IPS DF 6.9 (cell line): ENCODE measurements around the gene CPA3.

Experiments
- DNase-seq: peaks from one replicate; pipeline ENCODE4 v3.0.0-alpha.2; 2013; ENCODE audit warnings: low read depth, low spot score
- H3K27ac ChIP-seq: one replicate; pipeline ENCODE4 v1.5.1; 2013; ENCODE audit warnings: low read length, control low read depth
- H3K27me3 ChIP-seq: 2 replicates; pipeline ENCODE4 v1.6.1; 2013; ENCODE audit warnings: mild to moderate bottlenecking, low read length; ENCODE audit not compliant: control insufficient read depth, insufficient read depth
- H3K36me3 ChIP-seq: 2 replicates; pipeline ENCODE4 v1.6.1; 2013; ENCODE audit warnings: low read length; ENCODE audit not compliant: control insufficient read depth, insufficient read depth
- H3K4me1 ChIP-seq: 2 replicates; pipeline ENCODE4 v1.6.1; 2013; ENCODE audit warnings: low read length; ENCODE audit not compliant: control insufficient read depth, insufficient read depth
- H3K4me3 ChIP-seq: 2 replicates; pipeline ENCODE4 v1.5.1; 2013; ENCODE audit warnings: mild to moderate bottlenecking, low read length
- H3K9me3 ChIP-seq: 2 replicates; pipeline ENCODE4 v1.6.1; 2013; ENCODE audit warnings: low read length, inconsistent platforms; ENCODE audit not compliant: control insufficient read depth, insufficient read depth
- WGBS: extraction: QIAGEN DNeasy Blood & Tissue Kit; methylation state at CpG from one replicate; pipeline ENCODE4 v1.1.7; 2013; ENCODE audit warnings: mixed read lengths, missing lambda C conversion rate; ENCODE audit not compliant: insufficient read length, insufficient coverage; 5-methylcytosine and 5-hydroxymethylcytosine counted together

The CPA3 gene

DNA sequence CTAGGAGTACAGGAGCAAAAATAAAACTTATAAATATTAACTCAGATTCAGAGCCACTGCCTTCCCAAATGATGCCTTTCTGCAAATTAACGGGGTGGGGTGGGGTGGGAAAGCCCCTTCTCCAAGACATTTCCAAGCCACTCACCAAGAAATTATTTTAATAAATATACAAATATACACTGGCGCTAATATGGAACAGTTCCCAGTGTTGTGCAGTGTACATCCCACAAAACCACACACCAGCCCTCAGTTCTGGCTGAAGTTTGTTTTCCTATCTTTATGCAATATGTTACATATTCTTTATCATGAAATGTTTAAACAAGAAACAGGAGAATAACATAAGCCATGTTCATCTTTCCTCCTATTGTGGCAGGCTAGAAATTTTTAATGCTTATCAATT, 73.2 kb downstream of the CPA3 start:
- Histone ChIP-seq H3K27me3 (no peaks in the 10 kb centered on the region), H3K4me1 (no peaks in the 10 kb centered on the region), H3K9me3 (no peaks in the 10 kb centered on the region), H3K27ac (no peak overlapping the region), H3K36me3 (no peaks in the 10 kb centered on the region), H3K4me3 (no peak overlapping the region)
- WGBS, result no CpG with 5 or more reads among the region's 2 CpGs
- no peak for DNase-seq

GRCh38 chr3:148938936-148939335, 73.8 kb downstream of the CPA3 start:
- H3K4me1 ChIP-seq, result no peaks in the 10 kb centered on the region
- no peaks in the 10 kb centered on the region for H3K9me3 ChIP-seq
- no peak overlapping the region for H3K27ac ChIP-seq
- no CpG with 5 or more reads among the region's 7 CpGs for WGBS
- H3K4me3 ChIP-seq, result no peak overlapping the region
- DNase-seq, result no peak
- H3K36me3 ChIP-seq, result no peaks in the 10 kb centered on the region
- H3K27me3 ChIP-seq, result no peaks in the 10 kb centered on the region

DNA sequence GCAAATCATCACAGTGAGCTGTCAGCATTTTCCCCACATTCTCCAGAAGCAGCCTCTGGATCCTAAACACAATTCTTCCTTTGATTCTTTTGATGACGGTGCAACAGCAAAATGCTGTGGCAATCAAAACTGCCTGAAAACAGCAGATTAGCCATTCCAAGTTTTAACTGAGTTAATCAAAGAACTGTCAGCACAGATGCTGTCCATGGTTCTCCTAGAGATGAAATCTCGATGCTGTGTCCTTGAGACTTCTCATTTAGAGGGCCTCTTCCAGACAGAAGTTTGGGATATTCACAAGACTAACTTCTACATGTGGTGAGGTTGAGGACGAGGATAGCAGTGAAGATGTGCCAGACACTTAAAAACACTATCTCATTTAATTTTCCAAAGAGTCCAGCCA, 75.9 kb downstream of the CPA3 start:
- H3K4me3 ChIP-seq, result no peak overlapping the region
- no peaks in the 10 kb centered on the region for H3K9me3 ChIP-seq
- DNase-seq, result no peak
- no peak overlapping the region for H3K27ac ChIP-seq
- H3K4me1 ChIP-seq, result no peaks in the 10 kb centered on the region
- no peaks in the 10 kb centered on the region for H3K27me3 ChIP-seq
- H3K36me3 ChIP-seq, result no peaks in the 10 kb centered on the region
- WGBS, result no CpG with 5 or more reads among the region's 3 CpGs

DNA sequence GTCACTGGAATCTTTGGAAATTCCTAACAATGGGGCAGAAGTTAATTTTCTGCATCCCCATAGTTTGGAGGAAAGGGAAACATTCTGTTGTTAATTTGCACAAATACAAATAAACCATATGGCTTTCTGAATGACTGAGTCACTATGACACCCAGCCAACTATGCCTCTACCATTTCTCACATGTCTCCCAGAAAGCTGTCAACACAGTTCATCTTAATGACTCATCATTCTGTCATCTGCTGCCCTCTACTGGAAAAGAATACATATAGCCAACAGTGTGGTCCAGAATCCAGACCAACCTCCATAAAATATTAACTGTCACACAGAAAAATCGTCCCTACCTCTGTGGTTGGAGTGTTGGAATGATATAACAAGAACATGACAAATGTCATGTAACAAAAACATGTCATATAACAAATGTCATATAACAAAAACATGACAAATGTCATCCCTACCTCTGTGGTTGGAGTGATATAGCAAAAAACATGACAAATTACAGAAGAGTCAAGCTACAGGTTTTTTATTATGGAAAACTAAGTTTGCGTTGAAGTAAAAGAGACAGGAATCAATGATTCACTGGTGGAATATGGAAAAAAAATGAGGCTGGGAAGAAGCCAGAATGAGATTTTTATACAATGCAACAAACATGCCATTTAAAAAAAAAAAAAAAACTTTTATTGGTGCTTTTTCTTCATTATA, 78.6 kb downstream of the CPA3 start:
- WGBS, result no CpG with 5 or more reads among the region's 2 CpGs
- Histone ChIP-seq H3K36me3 (no peaks in the 10 kb centered on the region), H3K4me1 (peaks cover 2% of the 10 kb centered on the region; the same call in 1 of the 2 replicates), H3K9me3 (no peaks in the 10 kb centered on the region), H3K27me3 (no peaks in the 10 kb centered on the region), H3K4me3 (no peak overlapping the region), H3K27ac (no peak overlapping the region)
- no peak for DNase-seq

DNA sequence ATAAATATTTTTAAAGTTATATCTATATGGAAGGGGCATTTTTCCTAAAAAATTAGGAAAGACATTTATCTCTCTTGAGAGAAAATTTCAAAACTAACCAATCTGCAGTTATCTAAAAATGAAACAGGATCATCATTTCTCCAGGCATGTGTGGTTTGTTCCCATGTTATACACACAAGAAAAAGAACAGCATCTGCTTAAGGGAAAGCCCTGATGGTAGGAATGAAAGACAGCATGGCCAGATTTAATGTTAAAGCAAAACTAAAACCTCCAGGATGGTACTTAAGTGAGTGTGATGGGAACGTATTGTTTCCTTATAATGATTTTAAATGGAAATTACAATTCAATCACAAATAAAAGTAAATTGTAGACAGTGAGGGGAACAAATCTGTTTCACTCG, 80.0 kb downstream of the CPA3 start:
- Histone ChIP-seq H3K27ac (no peak overlapping the region), H3K4me3 (no peak overlapping the region), H3K27me3 (no peaks in the 10 kb centered on the region), H3K4me1 (peaks cover 2% of the 10 kb centered on the region; the same call in 1 of the 2 replicates), H3K36me3 (no peaks in the 10 kb centered on the region), H3K9me3 (no peaks in the 10 kb centered on the region)
- DNase-seq, result no peak
- WGBS, result no CpG with 5 or more reads among the region's 2 CpGs
